Breast epithelium (tissue), 4 donors: ENCODE data around the gene USP53. TPM values are rescaled to one million over a fixed set of nuclear protein-coding genes. Genes with fewer than 3 reads are reported as not detected.
"Not testable (repeated sequence)": the region's sequence is repeated elsewhere in the genome, so short reads cannot be mapped to it uniquely, and the experiment has no call there.

Experiments
- DNase-seq, 2 donors: peaks; one replicate each; pipeline ENCODE4 v3.0.0-alpha.2; 2019; ENCODE audit warnings: low spot score in 2 of 2
- H3K27ac ChIP-seq, 2 donors: fragments of 200-600 bp; sonication (generic) in 1 of 2; one replicate each; pipeline ENCODE4 v1.5.1; 2016 to 2019; ENCODE audit warnings: mild to moderate bottlenecking in 1 of 2
- H3K27me3 ChIP-seq, 2 donors: fragments of 200-600 bp; sonication (generic) in 1 of 2; one replicate each; pipeline versions ENCODE4 v1.5.1 to v1.6.0; 2017 to 2019; ENCODE audit warnings: control low read depth in 1 of 2, mild to moderate bottlenecking in 1 of 2
- H3K36me3 ChIP-seq: fragments of 200-600 bp; one replicate; pipeline ENCODE4 v1.5.1; 2019
- H3K4me1 ChIP-seq, 2 donors: fragments of 200-600 bp; sonication (generic); one replicate each; pipeline ENCODE4 v1.5.1; 2016 to 2019; ENCODE audit warnings: control low read depth in 1 of 2
- H3K4me3 ChIP-seq, 3 donors: fragments of 200-600 bp; sonication (generic); 1 replicate in 2 of 3; 2 replicates in 1 of 3; pipeline ENCODE4 v1.5.1; 2016 to 2019; ENCODE audit warnings: mild to moderate bottlenecking in 3 of 3, moderate library complexity in 2 of 3
- H3K9me3 ChIP-seq, 2 donors: fragments of 200-600 bp; sonication (generic) in 1 of 2; one replicate each; pipeline ENCODE4 v1.5.1; 2016 to 2019; ENCODE audit warnings: control low read depth in 1 of 2
- CTCF ChIP-seq, 3 donors: fragments of 450-650 bp; IDR thresholded peaks; one replicate each; pipeline ENCODE4 v1.5.1; 2016 to 2017; ENCODE audit warnings: antibody characterized with exemption in 3 of 3, mild to moderate bottlenecking in 3 of 3, moderate library complexity in 3 of 3
- POLR2A ChIP-seq: fragments of 450-650 bp; IDR thresholded peaks from one replicate; pipeline ENCODE4 v1.6.1; 2016; ENCODE audit warnings: antibody characterized with exemption, mild to moderate bottlenecking, moderate library complexity
- POLR2AphosphoS5 ChIP-seq, 3 donors: sonication (generic); formaldehyde crosslinking; IDR thresholded peaks; one replicate each; pipeline ENCODE4 v1.6.1; 2017; ENCODE audit warnings: antibody characterized with exemption in 3 of 3
- intact Hi-C: fragments of 100-400 bp; cut with DNase I; formaldehyde crosslinking; loops from one replicate; pipeline ENCODE4 v1.15.1; 2023; ENCODE audit warnings: low total_unique reads
- total RNA-seq, 3 donors: library from RNA; depleted of rRNA; stranded (reverse); fragments of >200 nt; gene quantifications; one replicate each; pipeline ENCODE4 v1.1.0, GENCODE V29; 2016

The USP53 gene
- 100 to 1,000 TPM; 123 to 167 (median 136) TPM for total RNA-seq

GRCh38 chr4:119212234-119212963 lies at the start of gene USP53:
Gene USP53, plus strand, starts transcription at chr4:119212713. Its CDS starts 27,047 bp downstream, at chr4:119239760.
- Histone ChIP-seq H3K4me3 (peak within 1 kb of the TSS; percentile 79 to 94 (median 92)), H3K9me3 (no peaks in the 10 kb centered on the region), H3K4me1 (no peaks in the 10 kb centered on the region), H3K27me3 (no peaks in the 10 kb centered on the region), H3K36me3 (no peaks in the 10 kb centered on the region), H3K27ac (peak within 1 kb of the TSS; percentile 96 to 98)
- intact Hi-C loops: no loop called here
- peak; percentile 99 for DNase-seq
- TF ChIP-seq POLR2A (peak; percentile 84), POLR2AphosphoS5 (IDR thresholded peaks at IDR 0.05) (peak; percentile 86 to 98 (median 98)), CTCF (IDR thresholded peaks at IDR 0.05) (peak in 2 of 3 donors; percentile 26 to 30)

DNA sequence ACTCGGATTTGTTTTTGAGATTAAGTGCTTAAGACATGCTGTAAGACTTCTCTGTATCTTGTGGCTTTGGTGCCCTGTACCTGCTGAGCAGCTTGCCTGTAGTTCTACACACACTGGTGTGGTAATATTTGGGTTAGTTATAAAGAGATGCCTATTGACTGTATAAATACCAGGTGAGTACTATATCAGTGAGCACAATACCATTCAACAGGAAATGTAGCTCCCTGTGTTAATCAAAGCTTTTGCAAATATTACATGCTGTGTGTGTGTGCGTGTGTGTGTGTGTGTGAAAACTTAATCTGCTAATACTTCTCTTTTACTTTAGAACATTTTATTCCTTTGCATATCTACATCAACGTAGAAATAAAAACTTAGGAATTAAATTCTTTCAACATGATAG lies 46.7 kb upstream of the USP53 start:
- Histone ChIP-seq H3K27me3 (no peaks in the 10 kb centered on the region), H3K4me3 (no peak overlapping the region), H3K36me3 (no peaks in the 10 kb centered on the region), H3K4me1 (no peaks in the 10 kb centered on the region), H3K27ac (no peak overlapping the region), H3K9me3 (no peaks in the 10 kb centered on the region)
- intact Hi-C loops: no loop called here
- no peak for DNase-seq
- TF ChIP-seq CTCF (IDR thresholded peaks at IDR 0.05) (no peak), POLR2A (no peak), POLR2AphosphoS5 (IDR thresholded peaks at IDR 0.05) (no peak)

DNA sequence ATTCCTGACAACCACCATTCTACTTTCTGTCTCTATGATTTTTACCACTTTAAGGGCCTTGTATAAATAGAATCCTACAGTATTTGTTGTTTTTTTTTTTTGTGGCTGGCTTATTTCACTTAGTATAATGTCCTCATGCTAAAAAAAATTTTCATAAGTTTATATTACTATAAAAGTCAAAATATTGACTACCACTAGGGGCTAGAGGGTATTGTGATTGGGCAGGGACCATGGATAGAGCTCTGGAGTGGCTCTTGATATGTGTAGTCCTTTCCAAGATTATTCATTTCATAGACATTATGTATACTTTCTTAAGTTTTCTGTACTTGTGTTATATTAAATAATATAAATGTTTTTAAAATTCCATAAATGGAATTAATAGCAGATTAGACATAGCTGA lies 42.3 kb upstream of the USP53 start:
- DNase-seq: no peak
- no peaks in the 10 kb centered on the region for H3K9me3 ChIP-seq
- H3K27me3 ChIP-seq: no peaks in the 10 kb centered on the region
- no peak overlapping the region for H3K4me3 ChIP-seq
- no peaks in the 10 kb centered on the region for H3K4me1 ChIP-seq
- no peak overlapping the region for H3K27ac ChIP-seq
- no peak for TF ChIP-seq POLR2A
- TF ChIP-seq CTCF (IDR thresholded peaks at IDR 0.05): no peak
- no peaks in the 10 kb centered on the region for H3K36me3 ChIP-seq
- intact Hi-C loops: no loop called here

DNA sequence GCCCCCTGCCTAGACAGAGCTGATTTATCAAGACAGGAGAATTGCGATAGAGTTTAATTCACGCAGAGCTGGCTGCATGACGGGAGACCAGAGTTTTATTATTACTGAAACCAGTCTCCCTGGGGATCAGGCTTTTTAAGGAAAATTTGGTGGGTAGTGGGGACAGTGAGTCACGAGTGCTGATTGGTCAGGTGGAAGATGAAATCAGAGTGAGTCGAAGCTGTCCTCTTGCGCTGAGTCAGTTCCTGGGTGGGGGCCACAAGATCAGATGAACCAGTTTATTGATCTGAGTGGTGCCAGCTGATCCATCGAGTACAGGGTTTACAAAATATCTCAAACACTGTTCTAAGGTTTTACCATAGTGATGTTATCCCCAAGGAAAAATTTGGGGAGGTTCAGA lies 40.3 kb upstream of the USP53 start:
- H3K36me3 ChIP-seq: no peaks in the 10 kb centered on the region
- intact Hi-C loops: no loop called here
- no peak overlapping the region for H3K4me3 ChIP-seq
- no peaks in the 10 kb centered on the region for H3K27me3 ChIP-seq
- H3K9me3 ChIP-seq: no peaks in the 10 kb centered on the region
- TF ChIP-seq POLR2AphosphoS5 (IDR thresholded peaks at IDR 0.05) (no peak), CTCF (IDR thresholded peaks at IDR 0.05) (no peak), POLR2A (no peak)
- no peaks in the 10 kb centered on the region for H3K4me1 ChIP-seq
- DNase-seq: no peak
- H3K27ac ChIP-seq: no peak overlapping the region

DNA sequence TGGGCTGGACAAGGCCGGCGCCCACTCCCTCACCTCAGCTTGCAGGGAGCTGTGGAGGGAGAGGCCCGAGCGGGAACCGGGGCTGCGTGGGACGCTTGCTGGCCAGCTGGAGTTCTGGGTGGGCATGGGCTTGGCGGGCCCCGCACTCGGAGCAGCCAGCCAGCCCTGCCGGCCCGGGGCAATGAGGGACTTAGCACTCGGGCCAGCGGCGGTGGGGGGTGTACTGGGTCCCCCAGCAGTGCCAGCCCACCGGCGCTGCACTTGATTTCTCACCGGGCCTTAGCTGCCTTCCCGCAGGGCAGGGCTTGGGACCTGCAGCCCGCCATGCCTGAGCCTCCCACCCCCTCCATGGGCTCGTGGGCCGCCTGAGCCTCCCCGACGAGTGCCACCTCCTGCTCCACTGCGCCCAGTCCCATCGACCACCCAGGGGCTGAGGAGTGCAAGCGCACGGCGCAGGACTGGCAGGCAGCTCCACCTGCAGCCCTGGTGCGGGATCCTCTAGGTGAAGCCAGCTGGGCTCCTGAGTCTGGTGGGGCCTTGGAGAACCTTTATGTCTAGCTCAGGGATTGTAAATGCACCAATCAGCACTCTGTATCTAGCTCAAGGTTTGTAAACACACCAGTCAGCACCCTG lies 38.7 kb upstream of the USP53 start:
- intact Hi-C loops, DNase-seq, H3K9me3 ChIP-seq, H3K4me1 ChIP-seq, H3K27me3 ChIP-seq, H3K36me3 ChIP-seq, H3K27ac ChIP-seq, H3K4me3 ChIP-seq: not testable (repeated sequence)
